ENCODE measurements around the gene ANAPC5. TPM values are rescaled to one million over a fixed set of nuclear protein-coding genes. Genes with fewer than 3 reads are reported as not detected.
"Not testable (repeated sequence)": the region's sequence is repeated elsewhere in the genome, so short reads cannot be mapped to it uniquely, and the experiment has no call there.

Gene ANAPC5
- polyA plus RNA-seq, 4 donors = 141 to 185 (median 151) TPM

- no peak for DNase-seq (ENCODE audit: low read depth in 4 of 4, low spot score in 3 of 4)
Observed at GRCh38 chr12:121288986-121289385, 63.2 kb downstream of the ANAPC5 start.

- no peak for DNase-seq (ENCODE audit: low read depth in 4 of 4, low spot score in 3 of 4)
Observed at GRCh38 chr12:121288158-121288845, 63.9 kb downstream of the ANAPC5 start.

GRCh38 chr12:121287267-121287954, 64.8 kb downstream of the ANAPC5 start:
- no peak for DNase-seq (ENCODE audit: low read depth in 4 of 4, low spot score in 3 of 4)

GRCh38 chr12:121285856-121286255, 66.4 kb downstream of the ANAPC5 start:
- no peak for DNase-seq (ENCODE audit: low read depth in 4 of 4, low spot score in 3 of 4)

- DNase-seq (ENCODE audit: low read depth in 4 of 4, low spot score in 3 of 4) = no peak
Observed at GRCh38 chr12:121284551-121285390, 67.4 kb downstream of the ANAPC5 start.

GRCh38 chr12:121283841-121284240, 68.4 kb downstream of the ANAPC5 start:
- DNase-seq (ENCODE audit: low read depth in 4 of 4, low spot score in 3 of 4) = no peak

- no peak for DNase-seq (ENCODE audit: low read depth in 4 of 4, low spot score in 3 of 4)
Observed at GRCh38 chr12:121283388-121283787, 68.8 kb downstream of the ANAPC5 start.

GRCh38 chr12:121282910-121283309, 69.3 kb downstream of the ANAPC5 start:
- DNase-seq (ENCODE audit: low read depth in 4 of 4, low spot score in 3 of 4) = not testable (repeated sequence)

- no peak for DNase-seq (ENCODE audit: low read depth in 4 of 4, low spot score in 3 of 4)
Observed at GRCh38 chr12:121282072-121282742, 70.0 kb downstream of the ANAPC5 start.

GRCh38 chr12:121281116-121281515, 71.1 kb downstream of the ANAPC5 start:
- not testable (repeated sequence) for DNase-seq (ENCODE audit: low read depth in 4 of 4, low spot score in 3 of 4)

- not testable (repeated sequence) for DNase-seq (ENCODE audit: low read depth in 4 of 4, low spot score in 3 of 4)
Observed at GRCh38 chr12:121280531-121280930, 71.7 kb downstream of the ANAPC5 start.

- no peak for DNase-seq (ENCODE audit: low read depth in 4 of 4, low spot score in 3 of 4)
Observed at GRCh38 chr12:121279507-121279915, 72.7 kb downstream of the ANAPC5 start.

- no peak for DNase-seq (ENCODE audit: low read depth in 4 of 4, low spot score in 3 of 4)
Observed at GRCh38 chr12:121279071-121279375, 73.2 kb downstream of the ANAPC5 start.

GRCh38 chr12:121278169-121279070, 73.8 kb downstream of the ANAPC5 start:
- no peak for DNase-seq (ENCODE audit: low read depth in 4 of 4, low spot score in 3 of 4)

GRCh38 chr12:121277374-121277759, 74.8 kb downstream of the ANAPC5 start:
- no peak for DNase-seq (ENCODE audit: low read depth in 4 of 4, low spot score in 3 of 4)

- no peak for DNase-seq (ENCODE audit: low read depth in 4 of 4, low spot score in 3 of 4)
Observed at GRCh38 chr12:121274036-121274763, 78.0 kb downstream of the ANAPC5 start.

GRCh38 chr12:121273364-121273896, 78.8 kb downstream of the ANAPC5 start:
- no peak for DNase-seq (ENCODE audit: low read depth in 4 of 4, low spot score in 3 of 4)

GRCh38 chr12:121267822-121268221, 84.4 kb downstream of the ANAPC5 start:
- no peak for DNase-seq (ENCODE audit: low read depth in 4 of 4, low spot score in 3 of 4)

- no peak for DNase-seq (ENCODE audit: low read depth in 4 of 4, low spot score in 3 of 4)
Observed at GRCh38 chr12:121264951-121265515, 87.2 kb downstream of the ANAPC5 start.
